ENCODE results near the gene IFNL1.

- TF ChIP-seq POLR2A (IDR thresholded peaks at IDR 0.05; ENCODE audit: low read length) (no peak), GATA1 (IDR thresholded peaks at IDR 0.05; ENCODE audit: low read depth, low read length) (no peak)
These were observed 2.8 kb upstream of the IFNL1 start for GRCh38 chr19:39293394-39293793.
